Activated gamma-delta T cell (primary cell): ENCODE data around the gene CREB3L2.

Experiments used
- DNase-seq: peaks from one replicate; lab custom pipeline; 2025; lab: John Stamatoyannopoulos, UW

Gene CREB3L2

DNA sequence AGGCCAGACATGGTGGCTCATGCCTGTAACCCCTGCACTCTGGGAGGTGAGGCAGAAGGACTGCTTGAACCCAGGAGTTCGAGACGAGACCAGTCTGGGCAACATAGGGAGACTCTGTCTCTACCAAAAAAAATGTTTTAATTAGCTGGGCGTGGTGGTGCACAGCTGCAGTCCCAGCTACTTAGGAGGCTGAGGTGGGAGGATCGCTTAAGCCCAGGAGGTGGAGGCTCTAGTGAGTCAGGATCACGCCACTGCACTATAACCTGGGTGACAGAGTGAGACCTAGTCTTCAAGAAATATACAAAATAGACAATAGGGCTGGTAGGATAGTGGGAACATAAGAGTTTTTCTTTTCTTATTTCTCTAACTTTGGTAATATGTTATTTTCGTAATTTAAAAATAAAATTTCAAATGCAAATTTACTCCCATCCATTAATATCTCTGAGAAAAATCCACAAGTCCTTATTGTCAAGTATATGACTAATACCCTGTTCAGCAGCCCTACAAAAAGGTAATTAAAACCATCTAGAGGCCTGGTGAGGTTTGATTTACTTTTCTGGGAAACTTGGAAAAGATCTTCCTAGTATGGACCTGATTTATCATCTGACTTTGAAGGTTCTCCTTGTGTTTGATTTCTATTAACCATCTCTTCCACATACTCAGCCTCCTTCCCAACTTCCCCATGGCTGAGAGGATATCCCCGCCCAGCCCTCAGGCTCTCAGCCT, 50.0 kb downstream of the CREB3L2 start:
- DNase-seq, result no peak

DNA sequence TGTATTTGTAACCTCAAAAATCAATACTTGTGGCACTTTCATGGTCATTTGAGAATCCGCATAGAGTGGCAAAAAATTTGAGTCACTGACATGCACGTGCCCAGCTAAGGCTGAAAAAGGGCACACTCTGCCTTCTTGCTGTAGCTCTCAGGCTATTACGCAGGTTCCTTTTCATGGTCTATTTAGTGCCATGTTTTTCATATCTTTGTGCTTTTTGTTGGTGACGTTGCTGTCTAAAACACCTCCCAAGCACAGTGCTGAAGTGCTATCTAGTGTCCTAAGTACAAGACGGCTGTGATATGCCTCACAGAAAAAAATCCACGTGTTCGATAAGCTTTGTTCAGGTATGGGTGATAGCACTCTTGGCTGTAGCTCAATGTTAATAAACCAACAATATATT, 50.9 kb downstream of the CREB3L2 start:
- no peak for DNase-seq

DNA sequence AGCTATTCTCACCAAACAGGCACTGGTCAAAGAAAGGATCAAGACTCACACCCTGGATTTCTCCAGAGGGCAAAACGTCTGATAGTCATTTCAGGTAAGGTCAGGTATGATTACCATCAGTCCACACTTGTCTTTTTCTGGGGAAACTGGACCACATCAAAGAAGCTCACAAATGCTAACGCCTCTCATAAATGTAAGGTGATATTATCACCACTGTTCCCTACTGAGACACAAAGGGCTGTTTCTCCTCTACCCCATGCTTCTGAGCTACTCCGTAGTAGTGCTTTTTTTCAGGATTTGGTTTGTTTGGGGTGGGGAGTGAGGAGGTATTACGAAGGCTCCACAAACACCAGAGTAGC, 51.6 kb downstream of the CREB3L2 start:
- DNase-seq, result no peak

DNA sequence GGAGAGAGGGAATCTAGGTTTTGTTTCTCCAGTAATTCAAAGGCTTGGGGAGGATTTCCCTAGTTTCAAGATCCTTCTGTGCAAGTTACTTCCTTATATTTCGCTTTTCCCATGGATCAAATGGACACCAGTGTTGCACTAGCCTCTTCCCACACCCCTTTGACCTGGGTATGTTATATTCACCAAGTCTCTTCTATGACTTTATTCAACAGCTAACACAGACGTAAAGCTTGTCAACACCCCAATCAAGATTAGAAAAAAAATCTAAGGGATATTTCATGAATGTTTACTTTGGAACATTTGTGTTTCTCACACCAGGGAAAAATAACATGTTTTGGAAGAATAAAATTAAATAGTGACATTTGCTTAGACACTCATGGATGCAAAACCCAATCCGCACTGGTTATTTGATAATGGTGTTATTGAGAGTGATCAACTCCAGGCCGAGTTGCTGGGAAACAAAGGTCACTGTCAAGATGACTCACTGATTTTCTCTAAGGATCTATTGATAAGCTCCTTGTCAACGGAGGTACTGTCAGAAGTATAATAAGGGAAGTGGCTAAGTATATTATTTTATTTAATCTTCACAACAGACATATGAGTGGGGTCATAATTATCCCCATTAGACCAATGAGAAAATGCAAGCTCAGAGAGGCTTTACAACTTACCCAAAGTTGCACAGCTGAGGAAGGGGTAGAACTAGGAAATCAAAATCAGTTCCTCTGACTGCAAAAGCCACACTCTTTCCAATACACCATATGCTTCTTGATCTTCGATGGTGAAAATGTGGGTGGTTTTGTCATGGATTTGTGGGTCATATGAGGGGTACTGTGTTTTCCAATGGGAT, 52.2 kb downstream of the CREB3L2 start:
- no peak for DNase-seq

DNA sequence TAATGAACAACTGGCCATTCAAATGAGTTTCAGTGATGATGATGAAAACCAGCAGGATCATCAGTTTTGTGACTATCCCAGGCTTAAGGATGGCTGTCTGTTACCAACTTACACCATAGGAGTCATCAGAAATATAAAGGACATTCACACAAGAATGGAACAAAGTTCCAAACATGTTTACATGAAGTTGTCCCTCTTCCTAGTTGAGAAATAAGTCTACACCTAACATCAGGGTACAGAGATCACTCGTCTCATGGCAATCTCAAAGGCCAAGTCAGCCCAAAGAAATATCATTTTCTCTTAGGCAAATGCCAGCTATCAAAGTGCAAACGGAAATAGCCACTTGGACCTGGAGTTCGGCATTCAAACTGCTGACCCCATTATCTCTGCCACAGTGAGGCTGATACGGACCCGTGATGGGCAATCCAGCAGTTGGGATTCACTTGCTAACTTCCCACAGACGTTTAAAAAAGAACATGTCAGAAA, 53.0 kb downstream of the CREB3L2 start:
- no peak for DNase-seq

DNA sequence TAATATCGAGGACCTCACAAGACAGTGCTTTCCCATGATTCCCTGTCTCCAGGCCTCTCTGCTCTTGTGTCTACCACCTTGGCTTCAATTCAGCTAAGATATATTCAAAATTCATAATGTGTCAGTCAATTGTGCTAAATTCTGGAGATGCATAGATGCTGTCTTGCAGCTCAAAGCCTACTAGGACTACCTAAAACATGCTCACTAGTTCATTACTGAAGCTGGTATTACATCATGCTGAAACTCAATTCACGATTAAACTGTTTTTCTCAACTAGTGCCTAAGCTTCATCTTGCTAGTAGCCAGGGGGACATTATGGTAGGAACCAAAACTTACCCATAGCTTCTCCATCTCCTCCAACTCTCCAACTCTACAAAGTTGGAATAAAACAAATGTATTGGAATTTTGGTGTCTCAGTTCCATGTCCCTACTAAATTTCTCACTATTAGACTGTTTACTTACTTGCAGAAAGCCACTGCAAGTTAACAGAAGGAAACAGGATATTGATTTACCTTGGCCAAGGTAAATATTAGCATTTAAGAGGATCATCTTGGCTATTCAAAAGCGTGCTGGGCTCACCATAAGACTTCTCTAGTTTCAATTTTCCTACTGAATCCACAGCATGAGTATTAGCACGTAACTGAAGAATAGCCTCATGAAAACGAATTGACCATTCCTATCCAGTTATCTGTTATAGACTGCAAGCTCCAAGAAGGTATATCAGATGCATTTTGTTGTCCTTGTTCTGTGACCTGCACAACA, 53.6 kb downstream of the CREB3L2 start:
- DNase-seq, result no peak

DNA sequence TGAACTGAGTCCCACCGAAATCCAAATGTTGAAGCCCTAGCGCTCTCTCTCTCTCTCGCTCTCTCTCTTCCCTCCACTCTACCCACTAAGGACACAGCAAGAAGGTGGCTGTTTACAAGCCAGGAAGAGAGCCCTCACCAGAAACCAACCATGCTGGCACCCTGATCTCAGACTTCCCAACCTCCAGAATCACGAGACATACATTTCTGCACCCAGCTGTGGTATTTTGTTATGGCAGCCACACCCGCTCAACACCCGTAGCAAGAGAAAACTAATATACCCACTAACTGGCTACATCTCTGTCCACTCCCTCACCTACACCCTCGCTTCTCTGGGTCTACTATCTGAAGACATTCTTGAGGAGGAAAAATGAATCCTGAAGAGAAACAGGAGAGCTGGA, 54.8 kb downstream of the CREB3L2 start:
- no peak for DNase-seq

DNA sequence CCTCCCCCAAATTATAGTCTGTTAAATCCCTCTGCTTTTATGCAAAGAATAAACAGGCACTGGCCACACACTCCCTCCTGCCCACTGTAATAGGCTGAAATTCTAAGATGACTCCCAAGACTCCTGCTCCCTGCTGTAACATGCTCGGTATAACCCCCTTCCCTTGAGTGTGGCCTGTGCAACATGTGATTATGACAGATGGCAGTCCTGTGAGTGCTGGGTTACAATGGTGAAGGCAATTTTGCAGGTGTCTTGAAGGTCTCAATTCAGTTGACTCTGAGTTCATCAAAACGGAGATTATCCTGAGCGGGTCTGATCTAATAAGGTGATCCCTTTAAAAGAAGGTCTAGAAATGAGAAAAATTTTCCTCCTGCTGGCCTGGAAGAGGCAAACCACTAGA, 55.9 kb downstream of the CREB3L2 start:
- DNase-seq, result no peak

DNA sequence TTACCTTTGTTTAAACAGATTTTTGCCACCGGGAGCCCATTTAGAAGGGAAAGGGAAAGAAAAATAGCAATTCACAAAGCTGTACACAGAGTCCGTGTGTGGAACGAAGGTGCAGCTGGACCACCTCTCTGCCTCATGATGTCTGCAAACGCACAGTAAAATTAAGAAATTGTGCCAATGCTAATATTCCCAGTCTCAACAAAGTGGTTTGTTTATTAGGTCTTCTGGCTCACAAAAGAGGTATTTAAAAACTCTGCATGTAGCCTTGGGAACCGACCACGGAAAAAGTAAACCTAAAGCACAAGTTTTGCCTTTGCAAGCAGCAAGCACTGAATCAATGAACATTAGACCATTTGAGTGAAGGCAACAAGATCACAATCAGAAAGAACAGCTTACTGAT, 57.7 kb downstream of the CREB3L2 start:
- no peak for DNase-seq

DNA sequence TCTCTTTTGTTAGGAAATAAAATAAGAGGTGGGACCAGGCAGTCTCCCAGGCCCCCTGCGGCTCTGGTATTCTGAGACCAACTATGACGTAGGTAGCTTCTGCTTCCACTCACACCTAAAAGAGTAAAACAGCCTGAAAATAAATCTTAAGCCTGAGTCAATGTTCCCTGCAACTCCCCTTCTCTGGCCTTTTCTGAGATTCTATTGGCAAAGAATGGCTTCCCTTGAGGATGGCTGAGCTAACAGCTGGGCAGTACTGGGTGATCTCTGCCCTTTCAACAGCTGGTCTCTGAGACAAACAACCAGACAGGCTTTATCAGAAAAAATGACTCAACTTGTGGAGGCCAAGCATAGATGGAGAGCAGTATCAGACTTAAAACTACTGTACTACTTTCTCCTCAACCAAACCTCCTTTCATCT, 58.7 kb downstream of the CREB3L2 start:
- DNase-seq, result no peak

DNA sequence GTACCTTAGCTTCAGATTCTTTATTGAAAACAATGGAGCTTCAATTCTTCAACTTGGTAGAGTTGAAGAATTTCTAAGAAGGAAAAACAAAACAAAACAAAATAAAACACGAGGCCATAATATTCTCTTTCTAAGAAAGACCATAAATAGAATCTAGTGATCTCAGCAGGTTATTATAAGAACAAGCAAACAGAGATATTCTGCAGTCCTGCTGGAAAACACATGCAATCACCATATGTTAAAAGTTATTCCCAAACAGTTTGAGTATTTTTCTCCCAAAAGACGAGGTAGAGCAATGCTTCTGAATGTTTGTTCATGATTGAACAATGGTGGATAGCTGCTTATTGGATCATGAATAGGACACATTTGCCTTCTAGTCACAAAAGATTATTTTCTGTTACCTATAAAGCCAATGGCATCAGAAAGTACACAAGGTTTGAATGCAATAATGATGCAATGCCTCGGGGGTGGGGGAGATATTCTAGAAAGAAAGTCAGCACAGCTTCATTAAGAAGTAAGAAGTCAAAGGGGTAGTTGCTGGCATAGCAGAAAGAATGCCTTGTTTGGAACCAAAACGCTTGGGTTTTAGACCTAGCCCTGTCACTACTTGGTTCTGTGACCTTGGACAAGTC, 59.3 kb downstream of the CREB3L2 start:
- DNase-seq, result no peak

DNA sequence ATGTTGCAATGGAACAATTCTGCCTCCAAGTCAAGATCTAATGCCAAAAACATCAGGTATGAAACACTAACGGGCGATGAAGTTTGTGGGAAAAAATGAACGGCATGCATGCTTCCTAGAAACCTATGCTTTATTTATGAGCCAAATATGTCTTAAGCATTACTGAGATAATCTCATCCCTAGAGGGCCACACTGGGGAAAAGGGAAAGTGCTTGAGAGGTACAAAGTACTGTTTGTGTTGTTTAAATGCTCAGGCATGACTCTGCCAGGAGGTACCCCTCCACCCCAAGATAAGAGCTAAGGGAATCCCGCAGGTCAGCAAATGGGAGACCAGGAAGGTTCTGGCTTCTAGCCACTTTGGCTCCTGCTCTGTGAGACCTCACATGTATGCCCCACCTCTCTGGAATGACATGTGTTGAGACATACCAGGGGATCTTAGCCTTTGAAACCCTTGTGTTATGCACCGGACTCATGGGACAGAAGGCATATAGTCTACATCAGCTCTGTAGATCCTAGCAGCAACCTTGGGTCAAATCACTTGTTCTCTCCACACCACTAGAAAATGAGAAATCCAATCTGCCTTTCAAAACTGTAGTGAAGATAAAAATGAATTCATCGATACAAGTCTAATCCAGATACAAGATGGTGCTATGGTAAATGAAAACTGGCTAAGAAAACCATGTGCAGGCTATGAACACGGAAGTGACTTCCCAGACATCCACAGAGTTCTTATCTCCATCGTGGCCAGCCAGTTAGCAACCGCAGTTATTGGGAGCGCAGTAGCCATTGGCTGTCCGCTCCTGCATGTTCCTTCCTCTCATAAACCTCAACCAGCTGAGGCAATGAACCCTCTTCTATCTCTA, 61.0 kb downstream of the CREB3L2 start:
- DNase-seq, result no peak

DNA sequence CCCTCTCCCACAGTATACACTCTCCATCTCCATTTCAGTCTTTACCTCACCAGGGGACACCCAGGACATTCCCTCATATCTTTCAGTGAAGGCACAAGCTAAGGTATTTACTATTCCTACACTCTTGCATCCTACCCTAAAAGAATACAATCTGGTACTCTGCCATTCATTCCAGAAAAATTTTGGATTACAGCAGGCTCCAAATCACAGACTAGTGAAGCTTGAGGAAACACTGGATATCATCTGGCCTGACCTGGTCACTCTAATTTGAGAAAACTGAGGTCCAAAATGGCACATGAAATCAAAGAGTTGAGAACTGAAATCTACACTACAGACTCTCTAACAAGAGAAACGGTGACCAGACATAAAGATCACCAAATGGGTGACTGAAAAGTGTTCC, 61.7 kb downstream of the CREB3L2 start:
- no peak for DNase-seq

DNA sequence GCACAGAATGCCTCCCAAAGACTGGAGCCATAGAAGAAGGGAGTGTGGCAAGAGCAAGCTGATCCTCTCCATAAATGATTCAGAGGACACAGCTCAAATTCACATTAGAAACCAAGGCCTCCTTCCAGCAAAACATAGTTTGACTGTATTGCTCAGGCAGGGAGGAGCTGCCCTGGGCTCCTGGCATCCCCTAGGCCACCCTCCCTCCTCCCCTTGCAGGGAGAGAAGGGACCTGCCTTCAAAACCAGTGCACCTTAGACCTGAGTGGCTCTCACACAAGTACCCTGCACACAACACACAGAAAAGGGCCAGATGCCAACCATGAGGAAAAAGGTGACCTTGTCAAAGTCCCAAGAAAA, 64.7 kb downstream of the CREB3L2 start:
- no peak for DNase-seq

DNA sequence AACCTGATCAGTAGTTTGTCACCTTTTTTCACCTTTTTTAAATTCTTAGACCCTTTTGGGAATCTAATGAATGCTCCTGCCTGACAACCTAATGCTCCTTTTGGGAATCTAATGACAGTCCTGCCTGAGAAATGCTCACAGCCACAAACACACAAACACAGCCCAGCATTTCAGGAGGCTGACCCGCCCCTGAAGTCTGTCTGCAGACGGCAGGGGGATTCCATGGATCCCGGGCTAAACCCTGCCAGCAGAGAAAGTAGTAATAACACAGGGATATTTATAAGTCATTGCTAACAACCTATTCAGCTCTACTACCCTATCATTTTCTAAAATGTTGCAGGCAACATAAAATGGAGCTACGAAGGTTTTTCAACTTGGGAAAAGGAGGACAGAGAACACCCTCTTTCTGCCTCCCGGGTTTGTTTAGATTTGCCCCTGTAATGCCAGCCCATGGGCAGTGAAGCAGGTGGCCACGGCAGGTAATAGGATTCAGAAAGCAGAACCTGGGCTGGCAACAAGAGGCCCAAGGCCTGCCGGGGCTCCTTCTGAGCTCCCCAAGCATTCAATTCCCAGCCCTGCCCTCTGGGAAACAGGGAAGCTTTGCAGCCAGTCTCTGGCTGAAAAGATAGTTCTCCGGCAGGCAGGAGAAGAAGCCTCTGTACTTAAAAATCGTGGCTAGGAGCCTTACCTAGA, 65.2 kb downstream of the CREB3L2 start:
- no peak for DNase-seq

DNA sequence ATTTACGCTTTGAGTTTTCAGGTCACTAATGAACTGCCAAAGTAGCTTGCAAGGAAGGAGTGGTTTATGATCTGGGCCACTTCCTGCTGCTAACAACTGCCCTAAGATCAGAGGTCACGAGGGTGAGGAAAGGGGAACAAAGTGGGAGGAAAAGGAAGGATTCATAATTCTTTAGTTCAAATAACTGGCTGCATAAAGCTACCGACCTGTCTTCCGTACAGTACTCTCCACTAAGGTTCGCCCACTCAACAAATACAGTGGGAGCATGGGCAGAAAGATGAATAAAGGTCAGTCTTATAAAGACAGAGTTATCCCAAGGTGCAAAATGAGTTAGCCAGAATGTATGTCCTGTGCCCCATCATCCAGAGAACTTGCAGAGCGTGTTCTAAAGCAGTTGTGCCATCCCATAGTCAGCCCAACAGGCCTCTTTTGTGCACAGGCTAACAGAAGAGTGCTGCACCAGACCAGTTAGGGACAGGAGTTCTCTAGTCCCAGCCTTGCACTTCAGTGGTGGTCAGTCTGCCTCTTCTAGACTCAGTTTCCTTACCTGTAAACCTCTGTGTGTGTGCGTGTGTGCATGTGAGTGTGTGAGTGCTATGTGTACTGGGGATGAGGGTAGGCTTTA, 65.9 kb downstream of the CREB3L2 start:
- no peak for DNase-seq

DNA sequence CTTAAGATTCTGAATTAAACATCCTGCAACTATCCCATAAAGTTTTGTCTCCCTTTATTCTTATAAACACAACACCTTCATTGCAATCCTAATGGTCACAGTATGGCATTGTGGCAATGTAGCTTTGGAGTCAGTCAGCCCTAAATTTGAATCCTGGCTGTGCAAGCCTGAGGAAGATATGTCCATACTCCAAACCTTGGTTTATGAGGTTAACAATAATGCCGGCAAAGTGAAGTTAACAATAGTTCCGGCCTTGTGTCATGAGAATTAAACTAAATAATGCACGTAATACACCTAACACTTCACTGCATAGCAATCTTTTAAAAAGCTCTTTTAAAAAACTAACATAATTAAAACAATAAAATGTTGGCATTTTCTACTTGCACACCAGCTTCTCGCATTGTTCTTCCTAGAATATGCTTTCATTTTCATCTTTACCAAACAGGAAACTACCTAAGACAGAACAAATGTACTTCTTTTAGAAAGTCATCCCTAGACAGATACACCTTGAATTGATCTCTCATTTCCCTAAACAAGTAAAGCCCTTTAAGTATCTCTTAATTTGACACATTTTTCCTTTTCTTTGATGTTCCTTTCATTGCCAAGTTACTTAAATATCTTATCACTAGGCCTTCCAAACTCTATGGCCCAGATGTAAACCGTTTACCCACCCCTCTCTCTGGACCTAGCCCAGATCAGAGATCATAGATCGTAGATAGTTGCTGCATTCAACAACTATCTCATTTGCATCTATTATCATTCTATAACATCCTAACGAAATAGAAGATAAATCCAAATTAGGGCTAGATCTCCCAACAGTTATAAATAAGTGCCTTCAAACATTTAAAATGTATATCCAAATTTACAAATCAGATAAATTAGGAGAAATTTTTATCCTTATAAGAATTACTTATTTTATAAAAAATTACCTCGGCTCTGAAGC, 66.7 kb downstream of the CREB3L2 start:
- no peak for DNase-seq

DNA sequence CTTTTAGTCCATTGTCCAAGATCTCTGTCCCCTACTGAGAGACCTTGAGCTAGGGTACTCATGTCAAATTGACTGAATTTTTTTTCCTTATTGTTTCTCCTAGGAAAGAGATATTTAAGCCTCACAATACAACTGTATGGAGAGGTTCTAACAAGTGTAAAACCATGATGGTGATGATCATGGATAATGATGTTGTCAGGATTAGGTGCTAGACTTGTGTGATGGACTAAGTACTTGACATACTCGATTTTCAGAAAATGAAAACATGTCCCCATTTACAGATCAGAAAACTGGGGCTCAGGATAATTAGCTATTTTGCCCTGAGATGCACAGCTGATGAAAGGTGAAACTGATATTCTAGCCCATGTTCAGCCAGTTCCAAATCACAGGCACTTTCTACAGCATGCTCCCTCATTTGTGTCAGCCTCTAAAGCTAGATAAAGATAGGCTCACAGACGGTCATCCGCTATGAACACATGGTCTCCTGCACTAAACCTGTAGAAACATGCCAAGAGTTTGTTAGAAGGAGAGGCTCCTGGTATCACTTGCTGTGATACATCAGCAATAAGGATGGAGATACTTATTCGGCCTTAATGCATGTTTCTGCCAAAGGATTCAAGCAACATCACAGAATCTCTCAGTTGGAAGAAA, 67.6 kb downstream of the CREB3L2 start:
- DNase-seq, result no peak
